ENCODE measurements around the gene SBNO2.

The SBNO2 gene

GRCh38 chr19:1143828-1144399 lies 30.2 kb downstream of the SBNO2 start:
- TF ChIP-seq TAF1 (IDR thresholded peaks at IDR 0.05; ENCODE audit: borderline replicate concordance, insufficient read depth, low read length), result no peak
- no peak for TF ChIP-seq SIN3A (IDR thresholded peaks at IDR 0.05; ENCODE audit: borderline replicate concordance, insufficient read depth, low read length)
- TF ChIP-seq FOXP2 (optimal IDR thresholded peaks at IDR 0.05; ENCODE audit: borderline replicate concordance, extremely low read depth, extremely low read length, insufficient read depth), result no peak
- no peak for TF ChIP-seq POLR2AphosphoS5 (IDR thresholded peaks at IDR 0.05; ENCODE audit: low read depth, low read length)
- no peak for TF ChIP-seq REST (IDR thresholded peaks at IDR 0.05; ENCODE audit: insufficient read depth in 1 of 2, low read depth in 2 of 2, low read length in 2 of 2)

- TF ChIP-seq POLR2AphosphoS5 (IDR thresholded peaks at IDR 0.05; ENCODE audit: low read depth, low read length), result no peak
Observed at GRCh38 chr19:1141944-1142343, 32.1 kb downstream of the SBNO2 start.

GRCh38 chr19:1140272-1141027 lies 33.6 kb downstream of the SBNO2 start:
- TF ChIP-seq POLR2AphosphoS5 (IDR thresholded peaks at IDR 0.05; ENCODE audit: low read depth, low read length), result no peak
- no peak for TF ChIP-seq FOXP2 (optimal IDR thresholded peaks at IDR 0.05; ENCODE audit: borderline replicate concordance, extremely low read depth, extremely low read length, insufficient read depth)
- no peak for TF ChIP-seq REST (IDR thresholded peaks at IDR 0.05; ENCODE audit: insufficient read depth in 1 of 2, low read depth in 2 of 2, low read length in 2 of 2)
- no peak for TF ChIP-seq TAF1 (IDR thresholded peaks at IDR 0.05; ENCODE audit: borderline replicate concordance, insufficient read depth, low read length)

GRCh38 chr19:1139126-1139525 lies 34.9 kb downstream of the SBNO2 start:
- TF ChIP-seq POLR2AphosphoS5 (IDR thresholded peaks at IDR 0.05; ENCODE audit: low read depth, low read length) (no peak), FOXP2 (optimal IDR thresholded peaks at IDR 0.05; ENCODE audit: borderline replicate concordance, extremely low read depth, extremely low read length, insufficient read depth) (no peak), SIN3A (IDR thresholded peaks at IDR 0.05; ENCODE audit: borderline replicate concordance, insufficient read depth, low read length) (no peak), REST (IDR thresholded peaks at IDR 0.05; ENCODE audit: insufficient read depth in 1 of 2, low read depth in 2 of 2, low read length in 2 of 2) (no peak), TAF1 (IDR thresholded peaks at IDR 0.05; ENCODE audit: borderline replicate concordance, insufficient read depth, low read length) (no peak)

GRCh38 chr19:1138121-1138520 lies 35.9 kb downstream of the SBNO2 start:
- no peak for TF ChIP-seq TAF1 (IDR thresholded peaks at IDR 0.05; ENCODE audit: borderline replicate concordance, insufficient read depth, low read length)
- TF ChIP-seq FOXP2 (optimal IDR thresholded peaks at IDR 0.05; ENCODE audit: borderline replicate concordance, extremely low read depth, extremely low read length, insufficient read depth), result no peak
- no peak for TF ChIP-seq POLR2AphosphoS5 (IDR thresholded peaks at IDR 0.05; ENCODE audit: low read depth, low read length)
- no peak for TF ChIP-seq REST (IDR thresholded peaks at IDR 0.05; ENCODE audit: insufficient read depth in 1 of 2, low read depth in 2 of 2, low read length in 2 of 2)
- no peak for TF ChIP-seq SIN3A (IDR thresholded peaks at IDR 0.05; ENCODE audit: borderline replicate concordance, insufficient read depth, low read length)
